Adrenal gland (tissue), 12 donors: ENCODE data around the gene LOXHD1. TPM values are rescaled to one million over a fixed set of nuclear protein-coding genes. Genes with fewer than 3 reads are reported as not detected.

Source experiments
- DNase-seq, 7 donors: peaks; one replicate each; pipeline ENCODE4 v3.0.0-alpha.2; 2019 to 2020
- H3K27ac ChIP-seq, 5 donors: fragments of 200-600 bp; sonication (generic) in 4 of 5; 1 replicate in 3 of 5; 2 replicates in 2 of 5; pipeline versions ENCODE4 v1.5.1 to v1.8.0; 2016 to 2020; ENCODE audit warnings: mild to moderate bottlenecking in 1 of 5
- H3K27me3 ChIP-seq: fragments of 200-600 bp; 2 replicates; pipeline ENCODE4 v1.8.0; 2021
- H3K36me3 ChIP-seq, 2 donors: fragments of 200-600 bp; replicated peaks in 1 of 2; 1 replicate in 1 of 2; 2 replicates in 1 of 2; pipeline versions ENCODE4 v1.5.1 to v1.8.0; 2018 to 2022
- H3K4me1 ChIP-seq, 2 donors: fragments of 200-600 bp; replicated peaks in 1 of 2; 1 replicate in 1 of 2; 2 replicates in 1 of 2; pipeline versions ENCODE4 v1.5.1 to v1.8.0; 2018 to 2021
- H3K4me3 ChIP-seq, 4 donors: fragments of 200-600 bp; sonication (generic) in 3 of 4; one replicate each; pipeline ENCODE4 v1.5.1; 2016 to 2018
- H3K9me3 ChIP-seq, 3 donors: fragments of 200-600 bp; sonication (generic) in 1 of 3; replicated peaks in 1 of 3; 1 replicate in 2 of 3; 2 replicates in 1 of 3; pipeline versions ENCODE4 v1.5.1 to v1.8.0; 2016 to 2021
- CTCF ChIP-seq, 6 experiments: fragments of 450-650 bp in 4 of 6; fragments of 200-600 bp in 2 of 6; sonication (generic) in 1 of 6; IDR thresholded peaks; 1 replicate in 5 of 6; 2 replicates in 1 of 6; pipeline versions ENCODE4 v1.5.1 to v1.8.0; 2016 to 2021; ENCODE audit warnings: antibody characterized with exemption in 6 of 6, mild to moderate bottlenecking in 2 of 6, moderate library complexity in 1 of 6
- POLR2A ChIP-seq, 2 donors: fragments of 450-650 bp; IDR thresholded peaks; one replicate each; pipeline ENCODE4 v1.6.1; 2017; ENCODE audit warnings: antibody characterized with exemption in 2 of 2, mild to moderate bottlenecking in 2 of 2, moderate library complexity in 1 of 2
- WGBS, 4 donors: extraction: QIAGEN DNeasy Blood & Tissue Kit in 2 of 4; methylation state at CpG; one replicate each; pipeline versions ENCODE4 v1.1.5 to v1.1.7; 2013 to 2017; 5-methylcytosine and 5-hydroxymethylcytosine counted together
- intact Hi-C, 2 donors: fragments of 100-400 bp; cut with DNase I; formaldehyde crosslinking; loops; one replicate each; pipeline versions ENCODE4 v1.14.1 to v1.15.0; 2022 to 2023
- polyA plus RNA-seq, 3 donors: library from polyadenylated mRNA; stranded (reverse); fragments of 200-250 nt in 2 of 3; fragments of 350-450 nt in 1 of 3; fragmentation: Illumina TruSeq in 1 of 3; extraction: RNeasy Lipid Tissue Mini Kit (QIAGEN cat#74804) in 1 of 3; gene quantifications; one replicate each; pipeline ENCODE4 v1.2.3, GENCODE V29; 2013 to 2014
- total RNA-seq, 9 donors: library from RNA; depleted of rRNA in 4 of 9; stranded (reverse); fragments of >200 nt in 4 of 9; fragments of 120-200 nt in 1 of 9; fragmentation: NEBNext Ultra II Directional in 1 of 9; extraction: Animal tissue kit (Norgen Biotek cat#: 25700) in 1 of 9; gene quantifications; one replicate each; pipeline versions ENCODE4 v1.1.0 to v1.2.4, GENCODE V29; 2013 to 2023
- donor health status: healthy with polysubstance abuse.
- donor health status: Bipolar disorder and iron deficiency.
- donor health status: DM: yes; HTN: yes; CAD: no.
- donor health status: DM: no; HTN: no; CAD: no.
- donor health status: DM: no; HTN: no; CAD: no.
- donor health status: DM: yes; HTN: yes; CAD: no.

Gene LOXHD1
- total and polyA plus RNA-seq, 12 donors = 0.08 to 0.30 (median 0.16) TPM; not detected in 7

GRCh38 chr18:46601141-46601805 lies 55.7 kb downstream of the LOXHD1 start:
- intact Hi-C loops = no loop called here

GRCh38 chr18:46596119-46596518 lies 60.9 kb downstream of the LOXHD1 start:
- Histone ChIP-seq H3K27me3 (no peaks in the 10 kb centered on the region), H3K4me3 (no peak overlapping the region), H3K4me1 (no peaks in the 10 kb centered on the region), H3K36me3 (no peaks in the 10 kb centered on the region), H3K27ac (no peak overlapping the region), H3K9me3 (peaks cover 0 to 4% (median 0%) of the 10 kb centered on the region in 3 donors)
- intact Hi-C loops = no loop called here
- DNase-seq = no peak
- TF ChIP-seq POLR2A (IDR thresholded peaks at IDR 0.05) (no peak), CTCF (IDR thresholded peaks at IDR 0.05) (no peak)

More at GRCh38 chr18:46601141-46601805, 55.7 kb downstream of the LOXHD1 start:
- 61 to 71% (median 68%) methylated on average over 14 to 17 of the region's 17 CpGs for WGBS, 4 donors
- H3K27ac ChIP-seq = no peak overlapping the region
- no peak for DNase-seq
- no peak for TF ChIP-seq POLR2A (IDR thresholded peaks at IDR 0.05)
- no peaks in the 10 kb centered on the region for H3K36me3 ChIP-seq
- no peaks in the 10 kb centered on the region for H3K27me3 ChIP-seq
- H3K4me1 ChIP-seq = no peaks in the 10 kb centered on the region
- peaks cover 0 to 4% (median 0%) of the 10 kb centered on the region in 3 donors for H3K9me3 ChIP-seq
- no peak overlapping the region for H3K4me3 ChIP-seq

DNA sequence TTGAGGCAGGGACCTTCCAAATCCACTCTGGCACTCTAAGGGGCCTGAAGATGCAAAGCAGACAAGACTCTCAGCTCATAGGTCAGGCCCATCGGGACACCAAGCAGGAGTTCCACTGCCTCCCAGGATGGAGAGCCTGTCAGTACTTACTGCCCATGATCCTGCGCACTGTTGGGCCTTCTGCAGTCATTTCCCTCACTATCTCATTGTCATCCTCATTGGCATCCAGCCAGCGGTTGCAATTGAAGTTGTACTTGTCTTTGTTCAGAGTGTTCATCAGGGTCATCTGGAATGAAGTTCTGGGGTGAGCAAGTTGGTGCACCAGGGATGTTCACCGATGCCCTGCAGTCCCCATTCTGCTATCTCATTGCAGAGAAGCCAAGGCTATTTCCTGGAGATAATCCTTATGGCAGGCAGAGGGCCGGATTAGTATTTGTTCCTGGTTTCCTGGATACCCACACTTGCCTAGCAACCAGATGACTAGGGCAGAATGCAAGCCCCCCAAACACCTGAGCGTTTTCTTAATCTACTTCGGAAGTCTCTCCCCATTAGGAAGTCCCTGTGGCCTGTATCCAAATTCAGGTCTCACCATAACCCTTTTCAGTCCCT lies 65.1 kb downstream of the LOXHD1 start:
- WGBS, 4 donors = 57 to 73% (median 59%) methylated on average over 7 of the region's 7 CpGs

GRCh38 chr18:46590103-46590502 lies 66.9 kb downstream of the LOXHD1 start:
- WGBS, 4 donors = 45 to 63% (median 48%) methylated on average over 7 of the region's 7 CpGs
- no peak for DNase-seq
- no peaks in the 10 kb centered on the region for H3K27me3 ChIP-seq
- H3K36me3 ChIP-seq = no peaks in the 10 kb centered on the region
- intact Hi-C loops = no loop called here
- no peaks in the 10 kb centered on the region for H3K9me3 ChIP-seq
- TF ChIP-seq CTCF (IDR thresholded peaks at IDR 0.05) = no peak
- TF ChIP-seq POLR2A (IDR thresholded peaks at IDR 0.05) = no peak
- H3K4me1 ChIP-seq = no peaks in the 10 kb centered on the region
- no peak overlapping the region for H3K4me3 ChIP-seq
- no peak overlapping the region for H3K27ac ChIP-seq

More for the DNA sequence above, 65.1 kb downstream of the LOXHD1 start:
- intact Hi-C loops = no loop called here
- TF ChIP-seq CTCF (IDR thresholded peaks at IDR 0.05) (no peak), POLR2A (IDR thresholded peaks at IDR 0.05) (no peak)
- Histone ChIP-seq H3K27ac (no peak overlapping the region), H3K4me1 (no peaks in the 10 kb centered on the region), H3K27me3 (no peaks in the 10 kb centered on the region), H3K36me3 (no peaks in the 10 kb centered on the region), H3K4me3 (no peak overlapping the region), H3K9me3 (no peaks in the 10 kb centered on the region)
- DNase-seq = peak in 4 of 7 donors; percentile 20 to 60 (median 24)
